HG03159 (cell line): ENCODE results near the gene TRABD2B.

Source experiments
- ATAC-seq: cut with Tn5 transposase; IDR thresholded peaks from one replicate; pipeline ENCODE4 v1.9.1; 2021; ENCODE audit warnings: mild to moderate bottlenecking, moderate library complexity; ENCODE audit not compliant: unreplicated experiment

The TRABD2B gene

DNA sequence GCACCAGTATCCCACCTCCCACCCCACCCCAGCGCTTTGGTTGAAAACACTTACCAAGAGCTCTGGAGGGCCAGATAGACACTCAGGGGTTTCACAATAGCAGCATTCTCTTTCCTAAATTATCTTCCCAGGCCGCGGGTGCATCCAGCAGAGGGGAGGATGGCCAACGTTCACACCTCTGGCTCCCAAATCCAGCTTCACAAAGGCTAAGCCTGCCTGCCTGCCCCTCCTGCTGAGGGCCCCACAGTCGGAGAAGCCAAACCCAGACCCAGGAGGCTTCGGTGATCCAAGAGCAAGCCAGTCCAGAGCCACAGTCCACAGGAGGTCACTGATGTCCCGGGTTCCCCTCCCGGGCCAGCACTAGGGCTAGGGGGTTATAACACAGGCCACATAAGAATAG lies 231.9 kb downstream of the TRABD2B start:
- ATAC-seq = no peak

DNA sequence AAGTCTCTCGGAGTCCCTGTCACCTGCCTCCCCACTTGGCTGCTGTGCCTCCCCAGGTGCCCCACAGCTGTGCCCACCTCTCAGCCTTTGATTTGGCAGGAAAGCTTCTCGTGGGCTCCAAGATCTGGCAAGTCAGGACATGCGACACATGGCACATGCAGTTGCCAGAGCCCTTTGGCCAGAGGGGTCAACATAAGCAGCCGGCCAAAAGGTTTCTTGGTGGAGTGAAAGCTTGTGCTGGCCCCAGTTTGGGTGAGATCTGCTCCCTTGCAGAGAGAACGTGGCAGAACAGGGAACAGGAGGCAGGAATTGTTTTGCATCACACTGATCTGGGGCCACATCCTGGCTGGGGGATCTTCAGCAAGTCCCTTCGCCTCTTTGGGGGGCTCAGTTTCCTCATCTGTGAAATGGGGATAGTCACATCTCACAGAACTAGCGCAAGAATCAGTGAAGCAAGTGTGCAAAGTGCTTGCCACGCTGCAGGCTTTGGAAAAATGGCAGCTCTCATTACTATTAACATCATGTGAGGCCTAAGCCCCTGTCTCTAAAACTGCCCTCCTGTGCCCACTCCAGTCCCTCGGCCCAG lies 232.6 kb downstream of the TRABD2B start:
- no peak for ATAC-seq

DNA sequence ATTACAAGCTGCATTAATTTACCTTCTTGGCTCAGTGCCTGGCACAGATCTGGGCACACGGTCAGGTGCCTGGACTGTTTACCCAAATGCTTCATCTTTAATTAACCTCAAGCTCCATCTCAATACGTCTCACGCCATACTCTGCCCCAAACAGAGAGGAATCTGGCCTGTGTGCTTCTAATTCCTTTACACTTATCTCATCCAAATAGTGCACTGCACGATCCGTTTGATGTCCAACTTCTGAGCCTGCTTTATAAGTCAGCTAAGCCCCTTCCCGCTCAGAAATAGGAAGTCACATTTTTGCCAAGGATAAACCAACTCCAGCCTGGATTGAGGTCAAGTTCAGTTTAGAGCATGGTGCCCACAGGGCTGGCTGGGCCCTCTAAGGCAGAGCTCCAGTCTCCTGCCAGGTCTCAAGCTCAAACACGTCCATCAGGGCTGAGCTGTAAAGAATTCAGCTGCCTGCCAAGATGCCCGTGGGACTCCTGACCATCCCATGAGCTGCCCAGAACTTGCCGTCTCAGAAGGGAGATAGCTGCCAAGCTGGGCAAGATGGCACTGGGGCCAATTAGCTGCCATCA lies 233.5 kb downstream of the TRABD2B start:
- no peak for ATAC-seq

DNA sequence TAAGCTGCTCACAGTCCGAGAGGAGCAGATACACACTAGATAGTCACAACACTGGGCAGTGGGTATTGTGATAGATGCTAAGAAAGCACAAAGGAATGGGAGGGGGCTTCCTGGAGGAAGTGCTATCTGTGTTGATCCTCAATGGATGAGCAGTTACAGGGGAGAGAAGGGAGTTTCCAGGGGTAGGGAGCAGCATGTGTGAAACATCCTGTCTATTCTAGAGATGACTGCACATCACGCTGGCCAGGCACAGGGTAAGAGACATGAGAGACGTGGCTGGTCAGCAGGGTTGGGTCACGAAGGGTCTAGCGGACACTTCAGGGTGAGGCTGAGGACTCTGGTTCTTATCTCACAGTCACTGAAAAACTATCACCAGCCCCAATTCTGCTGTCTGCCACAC lies 235.2 kb downstream of the TRABD2B start:
- no peak for ATAC-seq

DNA sequence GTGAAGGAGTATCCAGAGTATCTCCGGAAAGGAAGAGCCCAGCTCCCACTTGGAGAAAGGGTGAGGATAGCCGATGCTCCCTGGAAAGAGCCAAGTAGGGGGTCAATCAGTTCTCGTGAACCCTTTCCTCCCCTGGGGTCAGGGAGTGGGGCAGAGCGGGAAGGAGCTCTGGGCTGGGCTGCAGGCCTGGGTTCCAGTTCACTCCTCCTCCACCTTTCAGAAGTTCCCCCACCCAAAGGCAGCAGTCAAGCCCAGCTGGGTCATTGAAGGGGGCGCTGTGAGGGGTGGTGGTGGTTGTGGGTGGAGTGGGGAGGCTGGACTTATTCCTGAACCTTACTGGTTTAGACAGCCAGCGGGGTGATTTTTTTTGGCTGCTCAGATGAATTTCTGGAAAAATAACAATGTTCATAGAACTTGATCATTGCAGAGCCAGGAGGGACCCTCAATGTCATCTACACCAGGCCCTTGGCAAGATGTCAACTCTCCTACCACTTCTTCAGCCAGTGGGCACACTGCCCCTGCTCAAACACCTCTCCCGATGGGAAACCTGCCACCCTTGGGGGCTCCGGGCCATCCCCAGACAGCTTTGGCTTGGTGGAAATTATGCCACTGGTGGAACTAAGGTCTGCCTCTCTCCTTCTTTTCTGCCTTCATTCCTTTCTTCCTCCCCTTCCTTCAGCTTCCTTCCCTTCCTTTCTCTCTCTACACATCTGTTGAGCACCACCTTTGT lies 235.8 kb downstream of the TRABD2B start:
- ATAC-seq = no peak

DNA sequence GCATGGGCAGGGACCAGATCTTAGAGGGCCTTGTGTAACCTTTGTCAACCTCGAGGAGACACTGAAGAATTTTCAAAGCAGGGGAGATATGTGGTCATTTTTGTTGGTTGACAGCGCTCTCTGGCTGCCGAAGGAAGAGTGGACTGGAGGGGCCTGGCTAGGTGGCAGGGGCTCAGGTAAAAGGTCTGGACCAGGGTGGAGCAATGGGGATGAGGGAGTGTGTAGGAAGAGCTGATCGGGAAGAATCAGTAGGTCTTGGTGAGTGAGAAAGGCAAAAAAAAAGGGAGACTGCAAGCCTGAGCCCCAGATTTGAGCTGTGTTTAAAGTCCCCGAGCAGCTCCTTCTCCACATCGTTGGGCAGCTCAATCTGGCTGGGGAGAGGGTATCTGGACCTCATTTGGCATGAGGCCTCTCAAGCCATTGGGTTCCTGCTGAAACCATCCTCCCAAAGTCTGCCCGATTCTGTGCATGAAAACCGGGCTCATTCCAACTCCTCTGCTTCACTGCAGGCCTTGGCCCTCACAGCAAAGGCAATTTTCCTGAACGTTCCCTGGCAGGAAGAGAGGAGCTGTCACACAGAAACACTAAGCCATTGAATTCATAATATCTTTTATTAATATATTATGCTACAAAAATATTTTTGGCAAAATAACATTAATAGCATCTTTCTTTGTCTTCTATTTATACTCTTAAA lies 237.1 kb downstream of the TRABD2B start:
- ATAC-seq = no peak

DNA sequence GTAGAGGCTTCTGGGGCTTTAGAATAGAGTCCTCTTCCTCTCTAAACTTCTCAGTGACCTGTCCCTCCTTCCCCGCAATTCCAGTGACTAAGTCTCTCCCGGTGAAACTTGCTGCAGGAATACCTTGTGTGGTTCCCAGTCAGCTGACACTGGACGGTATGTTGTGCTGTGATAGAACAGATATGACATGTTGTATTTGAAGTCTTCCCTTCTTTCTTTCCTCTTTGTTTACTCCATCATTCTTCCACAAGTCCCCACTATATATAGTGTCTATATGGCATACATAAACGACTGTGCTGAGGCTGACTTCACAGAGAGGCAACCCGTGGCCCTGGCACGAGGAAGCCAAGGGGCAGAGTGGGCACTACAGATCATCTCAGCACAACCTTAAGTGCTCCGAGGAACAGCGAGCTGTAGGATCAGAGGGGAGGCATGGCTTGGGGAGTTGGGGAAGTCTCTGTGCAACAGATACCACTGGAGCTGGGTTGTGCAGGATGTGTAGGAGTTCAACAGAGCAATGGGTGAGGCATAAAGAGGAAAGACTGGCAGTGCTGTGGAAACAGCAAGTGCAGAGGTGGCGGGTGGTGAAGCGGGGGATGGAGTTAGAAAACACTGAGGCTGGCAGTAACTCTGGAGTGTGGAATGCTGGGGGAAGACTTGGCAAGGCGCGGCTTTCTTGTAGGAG lies 237.8 kb downstream of the TRABD2B start:
- no peak for ATAC-seq

DNA sequence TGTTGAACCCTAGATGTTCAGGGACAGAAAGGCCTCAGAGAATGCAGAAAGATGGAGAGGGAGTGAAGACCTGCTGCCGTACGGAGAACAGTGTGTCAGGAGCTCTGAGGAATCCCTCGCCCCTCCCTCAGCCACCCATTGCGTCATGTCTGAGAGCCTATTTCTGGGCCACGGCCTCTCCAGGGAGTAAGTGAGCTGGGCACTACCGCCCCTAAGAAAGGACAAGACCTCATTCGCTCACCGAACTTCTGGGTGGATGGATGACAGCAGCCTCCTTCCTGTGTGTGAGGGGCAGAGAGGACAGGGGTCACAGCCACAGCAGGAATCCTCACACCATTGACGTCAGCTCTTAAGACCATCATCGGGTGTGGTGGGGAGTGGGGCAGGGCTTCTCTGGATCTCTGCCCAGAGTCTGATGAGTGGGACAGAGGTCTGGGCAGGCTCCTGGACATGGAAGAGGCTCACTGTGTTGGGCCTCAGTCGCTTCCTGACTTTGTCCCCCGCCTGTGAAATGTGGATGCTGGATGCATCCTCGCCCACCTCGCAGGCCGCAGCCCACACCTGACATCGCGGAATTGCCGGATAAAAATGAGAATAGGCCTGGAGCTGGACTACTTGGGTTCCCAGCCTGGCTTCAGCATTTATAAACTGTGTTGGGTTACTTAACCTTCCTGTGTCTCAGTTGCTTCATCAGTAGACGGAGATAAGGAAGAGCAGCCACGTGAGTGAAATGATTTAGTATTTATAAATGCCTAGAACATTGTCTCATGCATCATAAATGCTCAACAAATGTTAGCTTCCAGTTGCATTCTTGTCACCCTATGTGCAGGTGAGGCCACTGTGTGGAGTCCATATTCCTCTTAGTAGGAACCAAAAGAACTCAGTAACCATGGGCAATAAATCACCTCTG lies 238.6 kb downstream of the TRABD2B start:
- ATAC-seq = no peak

DNA sequence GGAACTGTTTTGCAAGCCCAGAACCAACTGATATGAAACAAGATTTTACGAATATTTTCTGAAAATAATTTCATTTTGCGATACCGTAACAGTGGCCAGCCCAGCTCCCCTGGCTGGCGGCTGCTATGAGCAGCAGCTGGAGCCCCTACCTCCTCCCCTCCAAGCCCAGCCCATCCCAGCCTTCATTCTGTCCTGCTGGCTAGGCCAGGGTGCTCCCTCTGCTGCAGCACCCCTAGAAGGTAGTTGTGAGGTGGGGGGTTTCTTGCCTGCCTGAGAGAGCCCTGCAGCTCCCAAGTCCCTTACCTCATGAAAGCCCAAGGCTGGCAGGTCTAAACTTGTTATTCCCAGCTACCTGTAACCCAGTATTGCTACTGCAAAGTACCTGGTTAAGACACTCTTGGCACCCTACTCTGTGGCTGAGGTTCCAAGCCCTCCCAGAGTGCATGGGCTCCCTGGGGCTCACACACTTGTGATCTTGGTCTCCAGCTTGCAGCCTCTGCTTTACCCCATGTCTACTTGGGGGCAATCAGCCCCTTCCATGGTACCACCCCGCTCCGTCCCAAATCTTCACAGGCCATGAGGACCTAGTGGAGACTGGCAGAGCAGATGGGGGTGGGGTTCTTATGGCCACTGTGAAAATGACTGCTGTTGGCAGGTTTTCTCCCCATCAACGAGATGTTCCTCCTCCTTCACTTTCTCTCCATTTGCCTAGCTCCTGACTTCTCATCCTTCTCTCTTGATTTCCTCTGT lies 239.8 kb downstream of the TRABD2B start:
- no peak for ATAC-seq

DNA sequence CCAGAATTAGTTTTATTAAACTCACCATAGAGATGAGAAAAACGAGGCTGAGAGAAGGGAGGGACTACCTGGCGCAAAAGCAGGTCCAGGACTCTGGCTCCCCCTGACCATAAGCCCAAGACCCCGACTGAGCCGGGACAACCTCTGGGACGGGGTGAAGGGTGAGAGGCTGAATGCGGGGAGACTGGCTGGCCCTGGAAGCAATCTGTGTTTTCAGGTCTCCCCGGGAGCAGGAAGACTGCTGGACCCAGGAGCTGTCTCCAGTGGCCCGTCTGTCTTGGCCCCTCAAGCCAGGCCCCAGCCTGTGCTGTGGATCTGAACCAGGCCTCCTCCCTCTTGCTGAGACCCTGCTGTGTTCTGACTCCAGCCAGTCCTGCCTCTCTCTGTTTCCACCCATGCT lies 240.8 kb downstream of the TRABD2B start:
- no peak for ATAC-seq

DNA sequence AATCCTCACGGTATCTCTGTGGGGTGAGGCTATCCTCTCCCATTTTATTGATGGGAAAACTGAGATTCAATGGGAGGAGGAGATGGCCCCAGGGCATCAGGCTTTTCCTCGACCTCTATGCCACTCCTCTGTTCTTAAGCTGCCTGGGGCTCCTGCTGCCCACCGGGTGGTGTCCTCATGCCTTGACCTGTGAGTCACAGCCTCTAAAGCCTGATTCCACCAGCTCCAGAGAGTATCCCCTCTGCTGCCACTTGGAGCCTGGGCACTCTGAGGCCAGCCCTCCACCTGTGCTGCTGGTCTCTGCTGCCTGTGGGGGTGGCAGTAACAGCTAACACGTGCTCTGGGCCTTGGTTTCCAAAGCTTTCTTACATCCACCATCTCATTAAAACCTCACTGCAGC lies 241.2 kb downstream of the TRABD2B start:
- no peak for ATAC-seq

DNA sequence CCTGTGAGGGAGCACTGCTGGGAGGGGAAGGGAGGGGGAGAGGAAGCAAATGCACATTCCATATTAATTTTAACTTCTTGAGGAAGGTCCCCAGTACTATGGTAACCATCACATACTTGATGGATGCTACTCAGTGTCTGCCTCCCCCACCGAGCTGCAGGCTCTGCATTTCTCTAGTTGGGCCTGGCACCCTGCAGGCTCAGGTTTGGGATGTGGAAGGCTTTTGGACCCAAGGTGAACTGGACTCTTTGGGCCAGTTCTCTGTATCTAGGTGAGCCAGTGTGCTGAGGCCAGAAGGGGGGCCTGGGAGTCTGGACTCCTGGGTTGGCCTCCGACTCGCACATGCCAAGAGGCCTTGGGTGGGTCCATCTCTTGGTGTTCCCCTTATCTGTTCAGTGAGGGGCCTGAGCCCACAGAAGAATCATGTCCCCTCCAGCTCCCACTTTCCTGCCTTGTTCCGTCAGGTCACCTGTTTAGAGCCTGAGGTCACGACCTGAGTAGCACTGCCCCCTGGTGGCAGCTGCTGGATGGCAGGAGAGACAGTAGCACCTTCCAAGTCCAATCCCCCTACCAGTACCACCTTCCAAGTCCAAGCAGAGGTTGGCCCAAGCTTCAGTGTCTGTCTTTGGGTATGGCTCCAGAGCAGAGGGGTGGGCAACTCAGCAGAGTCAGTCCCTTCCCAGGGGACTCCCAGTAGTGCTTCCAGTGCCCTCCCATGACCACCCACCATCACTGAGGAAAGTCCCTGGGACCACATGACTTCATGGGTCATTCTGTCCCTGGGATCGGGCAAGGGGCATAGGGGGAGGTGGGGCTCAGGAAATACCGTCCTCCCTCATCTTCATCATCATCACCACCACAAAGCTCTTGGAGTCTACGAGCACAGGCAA lies 241.8 kb downstream of the TRABD2B start:
- ATAC-seq = peak; percentile 72

DNA sequence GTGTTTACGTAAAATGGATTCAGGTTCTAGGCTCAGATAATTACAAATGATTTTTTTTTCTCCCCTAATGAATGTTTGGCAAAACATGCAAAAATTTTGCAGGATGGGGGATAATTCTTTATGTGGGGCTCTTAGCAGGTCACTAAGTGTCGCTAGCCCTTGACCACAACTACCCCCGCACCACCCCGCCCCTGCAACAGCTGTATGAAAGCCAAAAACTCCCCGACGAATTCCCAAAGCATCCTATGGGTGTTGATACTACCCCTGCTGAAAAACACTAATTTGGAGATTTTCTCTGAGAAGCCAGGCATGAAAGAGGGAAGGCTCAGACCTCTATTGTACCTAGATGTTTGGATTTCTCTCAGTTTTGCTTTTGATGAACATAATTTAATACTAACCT lies 243.0 kb downstream of the TRABD2B start:
- ATAC-seq = no peak

DNA sequence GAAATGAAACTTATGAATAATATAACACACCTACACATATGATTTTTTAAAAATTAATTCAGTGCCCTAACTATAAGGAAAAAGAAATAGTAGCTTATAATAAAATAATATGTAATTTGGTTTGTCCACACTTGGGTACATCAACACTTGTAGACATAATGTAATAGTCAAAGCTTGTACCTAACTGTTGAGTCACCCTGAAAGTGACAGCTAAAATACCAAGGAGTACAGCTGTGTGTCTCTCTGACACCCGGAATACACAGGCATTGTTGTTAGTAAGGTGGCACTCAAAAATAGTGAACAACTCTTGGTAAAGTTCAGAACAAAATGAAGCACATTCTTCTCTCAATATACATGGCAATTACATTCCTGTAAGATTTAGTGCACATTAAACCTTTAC lies 243.4 kb downstream of the TRABD2B start:
- ATAC-seq = no peak

DNA sequence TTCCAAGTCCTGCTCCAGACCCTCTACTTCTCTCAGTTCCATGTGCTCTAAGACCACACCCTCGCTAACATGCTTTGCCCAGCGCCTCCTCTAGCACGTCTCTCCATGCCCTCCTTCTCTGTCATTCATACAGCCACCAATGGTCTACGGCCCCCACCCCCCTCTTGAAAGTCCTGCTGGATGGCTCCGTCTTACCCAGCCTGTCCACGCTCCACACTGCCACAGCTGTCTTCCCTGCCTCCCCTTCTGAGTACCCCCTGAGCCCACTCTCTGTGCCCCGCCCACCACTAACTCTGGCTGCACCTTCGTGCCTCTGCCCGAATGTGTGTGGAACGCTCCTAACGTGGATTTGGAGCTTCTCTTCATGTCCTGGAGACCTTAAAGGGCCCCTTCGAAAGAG lies 244.6 kb downstream of the TRABD2B start:
- no peak for ATAC-seq

DNA sequence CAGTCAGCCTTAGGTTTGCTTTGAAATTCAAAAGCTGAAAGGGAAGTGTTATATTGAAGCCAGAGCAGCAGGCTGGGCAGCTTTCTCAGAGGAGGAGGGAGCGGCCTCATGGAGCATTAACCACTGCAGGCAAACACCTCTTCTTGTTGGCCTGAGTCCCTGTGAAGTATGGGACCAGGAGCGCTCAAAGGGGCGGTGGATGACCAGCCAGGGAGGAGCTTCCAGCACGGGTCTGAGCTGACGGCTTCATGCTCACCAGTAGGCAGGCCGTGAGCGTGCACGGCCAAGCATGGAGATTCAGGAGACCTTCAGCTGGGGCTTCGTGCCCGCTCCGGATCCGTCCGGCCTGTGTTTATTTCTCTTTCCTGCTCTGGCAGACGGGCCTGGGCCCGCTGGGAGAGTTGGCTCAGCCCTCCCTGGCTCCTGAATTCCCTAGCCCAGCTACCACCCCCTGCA lies 245.2 kb downstream of the TRABD2B start:
- no peak for ATAC-seq

DNA sequence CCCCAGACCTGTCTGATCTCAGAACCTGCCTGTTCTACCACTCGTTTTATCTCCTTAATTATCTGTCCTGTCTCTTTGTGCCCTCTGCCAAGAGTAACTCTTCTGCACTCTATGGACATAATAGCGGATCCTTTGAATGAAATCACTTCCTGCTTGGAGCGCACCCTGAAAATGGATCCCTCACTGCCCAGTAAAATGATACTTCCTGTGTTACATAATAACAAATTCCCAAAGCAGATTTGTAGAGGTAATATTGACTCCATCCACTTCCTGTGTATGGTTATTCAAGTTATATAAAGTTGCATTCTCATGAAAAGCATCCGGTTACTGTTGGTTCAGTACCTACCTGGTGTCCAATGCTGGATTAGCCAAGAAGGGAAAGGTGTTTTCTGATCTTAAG lies 246.0 kb downstream of the TRABD2B start:
- ATAC-seq = no peak
